Pancreas (tissue), 10 donors: ENCODE data around the gene HSD11B1. TPM values are rescaled to one million over a fixed set of nuclear protein-coding genes. Genes with fewer than 3 reads are reported as not detected.

Experiments used
- ATAC-seq, 4 donors: fragments of 200-7000 bp; cut with Tn5 transposase; one replicate each; pipeline versions ENCODE4 v1.8.0 to v1.9.1; 2020; ENCODE audit warnings: mild to moderate bottlenecking in 4 of 4, moderate library complexity in 4 of 4
- DNase-seq, 6 donors: peaks; one replicate each; pipeline ENCODE4 v3.0.0-alpha.2; 2020
- FAIRE-seq: peaks from 2 replicates; lab custom pipeline; 2012; peaks lifted over from hg19 to GRCh38; lab: Jason Lieb, UNC
- H3K27ac ChIP-seq, 4 donors: fragments of 200-600 bp; sonication (generic); 1 replicate in 3 of 4; 2 replicates in 1 of 4; pipeline versions ENCODE4 v1.5.0 to v1.8.0; 2020
- H3K27me3 ChIP-seq, 4 donors: fragments of 200-600 bp; one replicate each; pipeline ENCODE4 v1.8.0; 2021
- H3K36me3 ChIP-seq, 3 donors: fragments of 200-600 bp; sonication (generic) in 1 of 3; one replicate each; pipeline versions ENCODE4 v1.5.0 to v1.8.0; 2020 to 2021
- H3K4me1 ChIP-seq, 3 donors: fragments of 200-600 bp; one replicate each; pipeline ENCODE4 v1.8.0; 2021
- H3K4me3 ChIP-seq, 4 donors: fragments of 200-600 bp; sonication (generic) in 2 of 4; one replicate each; pipeline versions ENCODE4 v1.5.0 to v1.8.0; 2020 to 2021
- H3K9me3 ChIP-seq, 4 donors: fragments of 200-600 bp; one replicate each; pipeline ENCODE4 v1.8.0; 2021
- WGBS, 2 donors: extraction: QIAGEN DNeasy Blood & Tissue Kit; methylation state at CpG; one replicate each; pipeline ENCODE4 v1.1.7; 2013; 5-methylcytosine and 5-hydroxymethylcytosine counted together
- intact Hi-C, 3 donors: fragments of 100-400 bp; cut with DNase I; formaldehyde crosslinking; loops; one replicate each; pipeline versions ENCODE4 v1.11.1 to v1.14.2; 2022
- polyA plus RNA-seq, 2 donors: library from polyadenylated mRNA; stranded (reverse); fragments of 200-250 nt; gene quantifications; one replicate each; pipeline ENCODE4 v1.2.3, GENCODE V29; 2013
- total RNA-seq, 6 donors: library from RNA; stranded (reverse); fragmentation: NEBNext Ultra II Directional in 4 of 6; extraction: Animal tissue kit (Norgen Biotek cat#: 25700) in 4 of 6; gene quantifications; one replicate each; pipeline versions ENCODE4 v1.2.1 to v1.2.4, GENCODE V29; 2021 to 2023
- TF ChIP-seq, protein P1 (sequence below), 4 donors: fragments of 200-600 bp; sonication (generic) in 3 of 4; IDR thresholded peaks; one replicate each; pipeline versions ENCODE4 v1.5.0 to v1.8.0; 2021; ENCODE audit warnings: antibody characterized with exemption in 4 of 4
- donor health status: healthy with polysubstance abuse.
- donor health status: DM: no; HTN: no; CAD: no; lungs with moderate emphysema.
- donor health status: DM: no; HTN: no; CAD: no.
- donor health status: control.
- donor health status: control.
- donor health status: Bipolar disorder and iron deficiency.
- donor health status: DM: yes; HTN: yes; CAD: no.
- donor health status: DM: no; HTN: no; CAD: no.
- donor health status: DM: no; HTN: no; CAD: no.
- donor health status: DM: yes; HTN: yes; CAD: no.

The HSD11B1 gene
- total RNA-seq (1 to 10 TPM in 3 of 6 donors, under 1 TPM in 2, not detected in 1; 0.51 to 5.6 (median 1.4) TPM), polyA plus RNA-seq (under 1 TPM in 1 of 2 donors, not detected in 1; 0.47 TPM)

DNA sequence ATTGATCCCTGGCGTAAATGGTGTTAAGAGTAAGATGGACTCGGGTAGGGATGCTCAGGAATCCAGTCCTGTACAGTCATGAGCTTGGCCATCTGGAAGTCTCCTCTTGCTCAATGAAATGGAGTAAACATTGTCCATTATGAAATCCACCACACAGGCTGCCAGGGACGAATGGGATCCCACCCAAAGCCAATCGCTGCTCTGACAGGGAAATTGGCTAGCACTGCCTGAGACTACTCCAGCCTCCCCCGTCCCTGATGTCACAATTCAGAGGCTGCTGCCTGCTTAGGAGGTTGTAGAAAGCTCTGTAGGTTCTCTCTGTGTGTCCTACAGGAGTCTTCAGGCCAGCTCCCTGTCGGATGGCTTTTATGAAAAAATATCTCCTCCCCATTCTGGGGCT is at the start of gene HSD11B1:
Gene HSD11B1, plus strand, starts transcription at position 263 of the 400 bp plus-strand sequence. Its CDS starts 97 bp downstream, at position 360.
- Histone ChIP-seq H3K36me3 (no peaks in the 10 kb centered on the region), H3K4me3 (no peak within 1 kb of the TSS), H3K4me1 (no peaks in the 10 kb centered on the region), H3K9me3 (no peaks in the 10 kb centered on the region), H3K27me3 (no peaks in the 10 kb centered on the region), H3K27ac (no peak within 1 kb of the TSS)
- FAIRE-seq (no peak), ATAC-seq (peak; percentile 24 to 87 (median 66)), DNase-seq (peak in 4 of 6 donors; percentile 17 to 36 (median 24))
- WGBS, 2 donors: 66 to 76% methylated on average over 6 of the region's 6 CpGs
- TF ChIP-seq, protein P1, sequence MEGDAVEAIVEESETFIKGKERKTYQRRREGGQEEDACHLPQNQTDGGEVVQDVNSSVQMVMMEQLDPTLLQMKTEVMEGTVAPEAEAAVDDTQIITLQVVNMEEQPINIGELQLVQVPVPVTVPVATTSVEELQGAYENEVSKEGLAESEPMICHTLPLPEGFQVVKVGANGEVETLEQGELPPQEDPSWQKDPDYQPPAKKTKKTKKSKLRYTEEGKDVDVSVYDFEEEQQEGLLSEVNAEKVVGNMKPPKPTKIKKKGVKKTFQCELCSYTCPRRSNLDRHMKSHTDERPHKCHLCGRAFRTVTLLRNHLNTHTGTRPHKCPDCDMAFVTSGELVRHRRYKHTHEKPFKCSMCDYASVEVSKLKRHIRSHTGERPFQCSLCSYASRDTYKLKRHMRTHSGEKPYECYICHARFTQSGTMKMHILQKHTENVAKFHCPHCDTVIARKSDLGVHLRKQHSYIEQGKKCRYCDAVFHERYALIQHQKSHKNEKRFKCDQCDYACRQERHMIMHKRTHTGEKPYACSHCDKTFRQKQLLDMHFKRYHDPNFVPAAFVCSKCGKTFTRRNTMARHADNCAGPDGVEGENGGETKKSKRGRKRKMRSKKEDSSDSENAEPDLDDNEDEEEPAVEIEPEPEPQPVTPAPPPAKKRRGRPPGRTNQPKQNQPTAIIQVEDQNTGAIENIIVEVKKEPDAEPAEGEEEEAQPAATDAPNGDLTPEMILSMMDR (IDR thresholded peaks at IDR 0.05): no peak
- intact Hi-C loops: no loop called here

DNA sequence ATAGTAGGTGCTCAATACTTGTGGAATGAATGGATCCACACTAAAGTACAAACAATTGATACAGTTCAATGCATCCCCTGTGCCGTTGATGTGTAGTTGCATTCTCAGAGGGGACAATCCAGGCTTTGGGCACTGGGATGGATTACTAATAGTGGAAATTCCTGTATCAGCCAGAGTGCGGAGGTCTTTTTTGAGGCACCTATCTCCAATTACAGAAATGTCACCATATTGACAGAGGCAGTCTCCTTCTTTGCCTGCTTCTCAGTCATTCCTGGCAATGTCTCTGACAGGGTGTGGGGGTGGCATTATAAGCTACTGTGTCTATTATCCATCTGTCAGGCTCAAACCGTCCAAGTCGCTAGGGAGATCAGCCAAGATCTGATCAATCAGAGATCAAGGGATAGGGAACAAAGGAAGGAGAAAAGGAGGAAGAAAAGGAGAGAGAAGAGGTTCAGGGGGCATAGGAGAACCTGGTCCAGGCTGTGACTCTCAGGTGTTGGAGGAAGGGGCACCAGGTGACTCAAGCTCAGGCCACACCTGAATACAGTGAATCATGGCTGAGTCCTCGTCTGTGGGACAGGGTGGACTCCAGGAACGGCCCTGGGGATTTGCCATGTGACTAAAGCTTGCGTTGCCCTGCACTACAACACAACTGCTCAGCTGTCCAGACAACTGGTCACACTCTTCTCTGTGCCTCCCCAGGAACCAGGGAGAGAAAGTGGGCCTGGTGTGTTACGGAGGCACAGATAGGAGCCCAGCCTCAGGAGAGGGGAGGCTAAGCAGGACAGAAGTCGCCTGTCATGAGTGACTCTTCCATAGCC is 49.0 kb upstream of the HSD11B1 start:
- ATAC-seq: peak in 3 of 4 donors; percentile 7 to 22 (median 12)
- peaks cover 37 to 50% (median 42%) of the 10 kb centered on the region in 3 donors for H3K4me1 ChIP-seq
- H3K4me3 ChIP-seq: no peak overlapping the region
- TF ChIP-seq, protein P1 (IDR thresholded peaks at IDR 0.05): no peak
- DNase-seq: peak in 4 of 6 donors; percentile 43 to 72 (median 56)
- FAIRE-seq: no peak
- no peaks in the 10 kb centered on the region for H3K36me3 ChIP-seq
- 63 to 66% methylated on average over 9 of the region's 9 CpGs for WGBS, 2 donors
- no peaks in the 10 kb centered on the region for H3K9me3 ChIP-seq
- H3K27me3 ChIP-seq: no peaks in the 10 kb centered on the region
- H3K27ac ChIP-seq: peak overlapping the region in 2 of 4 donors; percentile 93 to 94
- intact Hi-C loops: no loop called here

DNA sequence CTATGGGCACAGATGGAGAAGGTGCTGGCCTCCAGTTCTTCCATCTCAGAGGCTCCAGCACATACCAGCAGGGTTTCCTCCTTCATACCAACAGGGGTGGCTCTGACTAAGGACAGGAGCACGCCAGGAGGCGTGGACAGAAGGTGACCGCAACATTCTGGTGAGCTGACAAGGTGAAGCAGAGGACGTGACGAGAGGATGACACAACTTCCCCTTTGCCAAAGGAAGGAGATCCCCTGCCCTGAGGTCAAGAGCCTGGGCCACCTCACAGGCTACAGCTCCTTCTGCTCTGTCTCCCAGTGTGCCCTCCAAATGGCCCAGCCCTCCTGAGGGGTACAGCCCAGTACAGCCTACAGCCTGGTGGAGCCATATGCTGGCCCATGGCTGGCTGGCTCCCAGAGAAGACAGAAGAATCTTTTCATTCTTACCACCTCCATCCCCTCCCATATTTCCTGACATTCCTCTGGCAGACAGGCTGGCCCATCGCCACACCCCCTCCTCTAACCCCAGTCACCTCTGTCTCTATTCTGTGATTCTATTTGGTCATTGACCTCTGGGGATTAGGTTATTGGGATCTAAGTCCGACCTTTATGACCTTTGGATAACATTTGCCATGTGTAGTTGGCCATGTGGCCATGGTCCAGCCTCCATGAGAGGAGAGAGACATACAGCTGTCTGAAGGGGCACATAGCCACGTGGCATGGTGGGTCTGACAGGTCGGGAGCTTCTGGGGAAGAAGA is 47.3 kb upstream of the HSD11B1 start:
- FAIRE-seq (no peak), ATAC-seq (no peak), DNase-seq (no peak)
- intact Hi-C loops: no loop called here
- Histone ChIP-seq H3K36me3 (no peaks in the 10 kb centered on the region), H3K27me3 (no peaks in the 10 kb centered on the region), H3K4me1 (peaks cover 35 to 39% (median 39%) of the 10 kb centered on the region in 3 donors), H3K4me3 (no peak overlapping the region), H3K9me3 (no peaks in the 10 kb centered on the region), H3K27ac (no peak overlapping the region)
- WGBS, 2 donors: 84 to 91% methylated on average over 9 of the region's 9 CpGs
- TF ChIP-seq, protein P1 (IDR thresholded peaks at IDR 0.05): no peak

DNA sequence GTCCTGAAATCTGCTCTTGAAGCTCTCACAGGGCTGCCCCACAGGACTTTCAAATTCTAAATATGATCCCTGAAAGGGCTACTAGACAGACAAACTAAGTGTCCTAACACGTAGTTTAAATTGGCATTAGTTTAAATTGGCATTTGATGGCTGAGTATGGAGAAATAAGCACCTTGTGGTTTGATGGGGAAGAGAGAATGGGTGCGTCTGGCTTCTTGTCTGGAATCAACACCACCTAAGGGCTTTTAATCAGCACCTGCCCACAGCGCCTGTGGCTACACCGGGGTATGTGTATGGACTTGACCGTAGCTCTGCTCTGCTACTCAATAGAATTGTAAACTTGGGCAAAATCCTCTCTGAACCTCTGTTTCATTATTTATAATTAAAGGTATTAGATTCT is 46.7 kb upstream of the HSD11B1 start:
- no peak overlapping the region for H3K27ac ChIP-seq
- H3K4me1 ChIP-seq: peaks cover 29 to 38% (median 33%) of the 10 kb centered on the region in 3 donors
- no peak for ATAC-seq
- 59 to 97% methylated on average over 5 of the region's 5 CpGs for WGBS, 2 donors
- no peaks in the 10 kb centered on the region for H3K9me3 ChIP-seq
- TF ChIP-seq, protein P1 (IDR thresholded peaks at IDR 0.05): no peak
- DNase-seq: no peak
- no peak for FAIRE-seq
- H3K27me3 ChIP-seq: no peaks in the 10 kb centered on the region
- no peak overlapping the region for H3K4me3 ChIP-seq
- H3K36me3 ChIP-seq: no peaks in the 10 kb centered on the region
- intact Hi-C loops: no loop called here
